Naive thymus-derived CD8-positive, alpha-beta T cell (primary cell): Measurements from ENCODE around the gene ERVK3-1. TPM values are rescaled to one million over a fixed set of nuclear protein-coding genes. Genes with fewer than 3 reads are reported as not detected.
"Not testable (repeated sequence)": the region's sequence is repeated elsewhere in the genome, so short reads cannot be mapped to it uniquely, and the experiment has no call there.

Experiments
- ATAC-seq, 2 donors: fragments of 150-1000 bp; cut with Tn5 transposase in 1 of 2; sonication (Bioruptor Pico), chemical (Tn5 transposase) in 1 of 2; 1 replicate in 1 of 2; 2 replicates in 1 of 2; pipeline ENCODE4 v1.10.0; 2021; ENCODE audit warnings: mild to moderate bottlenecking in 2 of 2, moderate library complexity in 2 of 2
- POLR2A ChIA-PET: fragments of 350-600 bp; sonication (Branson Sonifier 250); formaldehyde crosslinking; loops from one replicate; lab custom pipeline; 2021; ENCODE audit warnings: antibody characterized with exemption; lab: Charles Lee
- DNase-seq, 10 donors: peaks; one replicate each; pipeline versions ENCODE4 v3.0.0 to v3.0.0-alpha.2; 2020 to 2022
- H3K27ac Mint-ChIP-seq, 10 donors: one replicate each; pipeline ENCODE4 v1.8.0; 2020 to 2022; ENCODE audit warnings: mild to moderate bottlenecking in 10 of 10, mixed read lengths in 10 of 10, moderate library complexity in 4 of 10, inconsistent platforms in 1 of 10
- H3K27me3 Mint-ChIP-seq, 5 donors: one replicate each; pipeline ENCODE4 v1.8.0; 2021 to 2022; ENCODE audit warnings: mixed read lengths in 5 of 5
- H3K36me3 Mint-ChIP-seq, 3 donors: one replicate each; pipeline ENCODE4 v1.8.0; 2020 to 2022; ENCODE audit warnings: mixed read lengths in 3 of 3, mild to moderate bottlenecking in 2 of 3, inconsistent platforms in 1 of 3
- H3K4me1 Mint-ChIP-seq, 4 donors: one replicate each; pipeline ENCODE4 v1.8.0; 2021 to 2022; ENCODE audit warnings: mixed read lengths in 4 of 4
- H3K4me3 Mint-ChIP-seq, 10 donors: one replicate each; pipeline ENCODE4 v1.8.0; 2020 to 2022; ENCODE audit warnings: mild to moderate bottlenecking in 10 of 10, mixed read lengths in 10 of 10, moderate library complexity in 6 of 10, inconsistent platforms in 1 of 10
- H3K9me3 Mint-ChIP-seq, 9 donors: one replicate each; pipeline ENCODE4 v1.8.0; 2020 to 2022; ENCODE audit warnings: mixed read lengths in 9 of 9, mild to moderate bottlenecking in 3 of 9, inconsistent platforms in 1 of 9, moderate library complexity in 1 of 9
- polyA plus RNA-seq, 3 donors: library from polyadenylated mRNA; unstranded; fragments of 300-500 nt; fragmentation: Illumina TruSeq; gene quantifications; one replicate each; pipeline ENCODE4 v1.2.3, GENCODE V29; 2021
- total RNA-seq, 8 experiments: library from RNA in 2 of 8; stranded (reverse) in 2 of 8; gene quantifications; one replicate each; pipeline ENCODE4 v1.2.3 and lab custom pipeline; 2021 to 2026

Gene ERVK3-1
- total and polyA plus RNA-seq, 5 experiments from 2014 or later = 55.1 to 86.1 (median 80.9) TPM

DNA sequence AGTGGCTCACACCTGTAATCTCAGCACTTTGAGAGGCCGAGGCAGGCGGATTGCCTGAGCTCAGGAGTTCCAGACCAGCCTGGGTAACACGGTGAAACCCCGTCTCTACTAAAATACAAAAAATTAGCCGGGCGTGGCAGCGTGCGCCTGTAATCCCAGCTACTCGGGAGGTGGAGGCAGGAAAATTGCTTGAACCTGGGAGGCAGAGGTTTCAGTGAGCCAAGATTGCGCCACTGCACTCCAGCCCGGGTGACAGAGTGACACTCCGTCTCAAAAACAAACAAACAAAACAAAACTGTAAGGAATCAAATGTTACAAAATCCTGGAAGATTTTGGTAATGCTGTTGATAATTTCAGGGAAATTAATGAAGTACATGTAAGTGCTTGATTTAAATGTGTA, 42.9 kb downstream of the ERVK3-1 start:
- H3K27ac Mint-ChIP-seq = peak overlapping the region; percentile 88 to 98 (median 94)
- POLR2A ChIA-PET = interaction anchor here (0.7 to 2.7 kb wide), 12 partner anchors 9 to 164 kb away, joined by 3 to 72 read pairs (median 6); partner anchors contain the start of genes ZNF497, ZNF584, ZNF8 and ZSCAN22
- H3K9me3 Mint-ChIP-seq, DNase-seq, ATAC-seq, H3K27me3 Mint-ChIP-seq: not testable (repeated sequence)
- peaks cover 0 to 11% (median 7%) of the 10 kb centered on the region in 3 donors for H3K36me3 Mint-ChIP-seq
- peak overlapping the region; percentile 93 to 98 (median 94) for H3K4me3 Mint-ChIP-seq
- H3K4me1 Mint-ChIP-seq = peaks cover 26 to 45% (median 41%) of the 10 kb centered on the region in 4 donors

DNA sequence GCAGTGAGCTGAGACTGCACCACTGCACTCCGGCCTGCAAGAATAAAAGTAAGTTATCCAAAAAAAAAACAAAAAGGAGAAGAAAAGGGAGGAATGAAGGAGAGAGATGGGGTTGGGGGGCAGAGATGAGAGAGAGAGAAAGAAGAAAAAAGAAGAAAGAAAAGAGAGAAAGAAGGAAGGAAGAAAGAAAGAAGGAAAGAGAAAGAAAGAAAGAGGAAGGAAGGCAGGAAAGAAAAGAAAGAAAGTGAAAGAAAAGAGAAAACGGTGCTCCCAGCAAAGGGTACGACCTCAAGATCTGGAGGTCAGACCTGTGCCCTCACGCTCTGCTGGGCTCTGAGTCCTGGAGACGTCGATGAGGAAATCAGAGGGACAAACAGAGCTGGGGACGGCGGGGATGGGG, 44.4 kb downstream of the ERVK3-1 start:
- H3K4me3 Mint-ChIP-seq = peak overlapping the region in 9 of 10 donors; percentile 18 to 93 (median 36)
- H3K27ac Mint-ChIP-seq = peak overlapping the region in 6 of 10 donors; percentile 29 to 82 (median 74)
- no peaks in the 10 kb centered on the region for H3K27me3 Mint-ChIP-seq
- peaks cover 0 to 11% (median 7%) of the 10 kb centered on the region in 3 donors for H3K36me3 Mint-ChIP-seq
- peaks cover 26 to 48% (median 42%) of the 10 kb centered on the region in 4 donors for H3K4me1 Mint-ChIP-seq
- no peak for ATAC-seq
- POLR2A ChIA-PET = interaction anchor here (0.6 to 2.9 kb wide), 4 partner anchors 13 to 159 kb away, joined by 3 to 11 read pairs (median 4); partner anchors contain the start of gene ZNF497
- DNase-seq = no peak
- H3K9me3 Mint-ChIP-seq = peaks cover 0 to 2% (median 0%) of the 10 kb centered on the region in 9 donors

DNA sequence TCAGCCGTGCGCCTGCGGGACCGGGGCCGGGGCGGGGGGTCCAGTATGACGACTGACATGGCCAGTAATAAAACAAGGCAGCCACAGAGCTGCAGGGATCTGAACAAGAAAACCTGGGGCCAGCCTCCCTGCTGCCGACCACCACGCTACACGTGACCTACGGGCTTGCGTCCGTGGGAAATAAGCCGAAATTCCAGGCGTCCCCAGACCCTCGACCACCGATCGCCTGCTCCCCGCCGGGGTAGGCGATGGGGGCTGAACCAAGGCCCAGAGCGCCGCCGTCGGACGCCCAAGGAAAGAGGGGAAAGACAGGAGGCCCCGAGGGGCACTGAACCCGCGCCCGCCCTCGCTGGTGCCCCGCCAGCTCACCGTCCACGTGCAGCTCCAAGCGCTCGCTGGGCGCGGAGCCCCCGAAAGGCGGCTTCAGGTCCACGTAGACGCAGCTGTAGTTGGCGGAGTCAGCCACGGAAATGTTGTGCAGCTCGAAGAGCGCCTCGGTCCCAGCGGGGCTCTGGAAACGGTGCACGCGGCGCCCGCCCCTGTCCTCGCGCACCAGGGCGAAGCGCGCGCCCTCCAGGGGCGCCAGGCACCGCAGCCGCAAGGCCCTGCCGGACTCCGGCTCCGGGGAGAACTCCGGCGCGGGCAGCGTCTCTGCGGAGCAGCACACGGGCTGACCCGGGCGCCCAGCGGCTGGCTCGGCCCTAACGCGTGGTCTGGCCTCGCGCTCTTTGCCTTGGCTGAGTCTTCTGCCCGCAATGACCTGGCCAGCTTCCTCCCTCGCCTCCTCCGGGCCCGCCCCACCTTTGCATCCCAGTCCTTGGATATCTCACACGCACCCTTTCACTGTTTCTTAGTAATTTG, 45.1 kb downstream of the ERVK3-1 start:
- peak overlapping the region in 2 of 10 donors; percentile 69 to 80 for H3K27ac Mint-ChIP-seq
- H3K9me3 Mint-ChIP-seq = peaks cover 0 to 2% (median 0%) of the 10 kb centered on the region in 9 donors
- DNase-seq (no peak), ATAC-seq (no peak)
- POLR2A ChIA-PET = interaction anchor here (0.9 to 2.9 kb wide), 2 partner anchors 12 to 23 kb away, joined by 3 to 11 read pairs; partner anchors contain the start of gene ZNF497
- peaks cover 27 to 49% (median 42%) of the 10 kb centered on the region in 4 donors for H3K4me1 Mint-ChIP-seq
- peak overlapping the region in 3 of 10 donors; percentile 57 to 93 (median 64) for H3K4me3 Mint-ChIP-seq
- H3K27me3 Mint-ChIP-seq = no peaks in the 10 kb centered on the region
- H3K36me3 Mint-ChIP-seq = peaks cover 0 to 11% (median 7%) of the 10 kb centered on the region in 3 donors

DNA sequence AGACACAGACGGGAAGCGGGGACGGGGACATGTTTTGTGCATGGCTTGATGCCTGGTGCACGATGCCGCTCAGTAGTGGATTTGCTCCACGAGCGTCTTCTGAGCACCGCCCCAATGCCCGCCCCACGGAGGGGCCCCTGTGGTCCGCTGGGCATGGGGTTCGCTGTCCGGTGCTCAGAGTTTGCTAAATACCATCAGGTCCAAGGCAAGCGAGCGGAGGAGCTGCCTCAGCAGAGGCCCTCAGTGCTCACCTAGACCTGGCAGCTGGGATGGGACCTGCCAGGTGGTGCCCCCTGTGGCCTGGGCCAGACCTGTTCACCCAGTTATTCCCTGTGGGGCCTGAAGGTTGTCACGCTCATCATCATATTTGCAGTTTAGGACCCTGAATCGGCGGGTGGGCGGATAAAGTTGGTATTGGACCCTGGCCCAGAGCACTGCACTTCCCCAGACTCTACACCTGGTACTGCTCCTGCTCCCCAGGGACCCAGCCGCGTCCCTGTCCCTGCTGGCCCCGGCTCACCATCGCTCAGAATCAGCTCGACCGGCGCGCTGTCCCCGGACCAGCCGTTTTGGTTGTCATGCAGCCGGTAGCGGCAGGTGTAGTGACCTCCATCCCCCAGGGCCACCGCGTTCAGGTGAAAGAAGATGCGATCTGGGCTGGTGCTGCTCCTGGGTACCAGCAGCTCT, 45.8 kb downstream of the ERVK3-1 start:
- POLR2A ChIA-PET = interaction anchor here (2.9 kb wide), 1 partner anchor 12 kb away, joined by 11 read pairs; the partner anchor contains the start of gene ZNF497
- Mint-ChIP-seq H3K27me3 (no peaks in the 10 kb centered on the region), H3K27ac (no peak overlapping the region), H3K36me3 (peaks cover 0 to 11% (median 7%) of the 10 kb centered on the region in 3 donors), H3K4me3 (peak overlapping the region in 2 of 10 donors; percentile 7 to 57), H3K4me1 (peaks cover 26 to 48% (median 40%) of the 10 kb centered on the region in 4 donors), H3K9me3 (peaks cover 0 to 2% (median 0%) of the 10 kb centered on the region in 9 donors)
- ATAC-seq = no peak
- DNase-seq = no peak

DNA sequence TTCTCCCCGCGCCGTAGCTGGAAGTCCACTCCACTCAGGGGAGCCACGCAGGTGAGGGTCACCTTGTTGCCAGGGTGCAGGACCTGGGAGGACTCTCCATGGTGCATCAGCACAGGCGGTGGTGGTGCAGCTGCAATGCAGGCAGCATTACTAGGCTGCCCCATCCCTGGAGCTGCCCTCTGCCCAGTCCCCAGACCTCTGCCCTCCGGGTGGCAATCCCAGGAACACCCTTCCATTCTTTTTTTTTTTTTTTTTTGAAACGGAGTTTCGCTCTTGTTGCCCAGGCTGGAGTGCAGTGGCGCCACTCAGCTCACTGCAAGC, 46.3 kb downstream of the ERVK3-1 start:
- Mint-ChIP-seq H3K9me3 (peaks cover 0 to 2% (median 0%) of the 10 kb centered on the region in 9 donors), H3K4me3 (peak overlapping the region in 1 of 10 donors; percentile 26), H3K4me1 (peaks cover 29 to 49% (median 38%) of the 10 kb centered on the region in 4 donors), H3K27me3 (no peaks in the 10 kb centered on the region), H3K27ac (peak overlapping the region in 1 of 10 donors; percentile 24), H3K36me3 (peaks cover 0 to 11% (median 7%) of the 10 kb centered on the region in 3 donors)
- DNase-seq (no peak), ATAC-seq (no peak)
- POLR2A ChIA-PET = interaction anchor here (0.7 to 2.9 kb wide), 2 partner anchors 11 to 154 kb away, joined by 7 to 11 read pairs; partner anchors contain the start of gene ZNF497

DNA sequence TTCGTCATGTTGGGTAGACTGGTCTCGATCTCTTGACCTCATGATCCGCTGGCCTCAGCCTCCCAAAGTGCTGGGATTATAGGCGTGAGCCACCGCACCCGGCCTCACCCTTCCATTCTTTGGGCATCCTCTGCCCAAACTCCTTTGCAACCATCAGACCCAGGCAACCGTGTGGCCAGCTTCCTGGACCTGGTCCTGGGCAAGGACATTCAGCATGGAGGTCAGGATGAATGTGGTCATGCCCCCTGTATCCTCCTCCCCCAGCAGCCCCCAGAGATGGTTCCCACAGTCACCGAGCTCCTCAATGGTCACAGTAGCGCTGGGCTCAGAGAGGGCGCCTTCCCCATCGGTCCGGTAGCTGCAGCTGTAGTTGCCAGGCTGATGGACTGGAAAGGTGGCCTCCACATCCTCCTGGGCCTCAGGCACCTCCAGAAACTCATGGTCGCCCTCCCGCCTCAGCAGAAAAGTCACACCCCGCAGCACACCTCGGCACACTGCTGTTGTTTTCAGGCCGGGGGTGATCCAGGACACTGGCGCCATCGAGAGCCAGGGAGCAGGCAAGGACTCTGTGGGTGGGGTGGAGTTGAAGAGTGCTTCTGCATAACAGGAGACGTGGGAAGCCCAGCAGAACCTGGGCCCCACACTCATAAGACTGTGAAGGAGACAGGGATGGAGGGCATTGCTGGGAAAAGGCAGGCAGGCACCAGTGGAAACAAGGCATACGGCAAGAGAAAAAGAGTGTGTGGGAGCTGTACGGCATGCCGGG, 47.0 kb downstream of the ERVK3-1 start:
- DNase-seq = no peak
- no peaks in the 10 kb centered on the region for H3K27me3 Mint-ChIP-seq
- peaks cover 26 to 49% (median 35%) of the 10 kb centered on the region in 4 donors for H3K4me1 Mint-ChIP-seq
- H3K9me3 Mint-ChIP-seq = peaks cover 0 to 2% (median 0%) of the 10 kb centered on the region in 9 donors
- H3K36me3 Mint-ChIP-seq = peaks cover 0 to 11% (median 7%) of the 10 kb centered on the region in 3 donors
- ATAC-seq = no peak
- H3K4me3 Mint-ChIP-seq = peak overlapping the region in 2 of 10 donors; percentile 32 to 40
- peak overlapping the region in 4 of 10 donors; percentile 6 to 56 (median 36) for H3K27ac Mint-ChIP-seq
- POLR2A ChIA-PET = interaction anchor here (0.7 to 2.9 kb wide), 2 partner anchors 10 to 154 kb away, joined by 7 to 11 read pairs; partner anchors contain the start of gene ZNF497

DNA sequence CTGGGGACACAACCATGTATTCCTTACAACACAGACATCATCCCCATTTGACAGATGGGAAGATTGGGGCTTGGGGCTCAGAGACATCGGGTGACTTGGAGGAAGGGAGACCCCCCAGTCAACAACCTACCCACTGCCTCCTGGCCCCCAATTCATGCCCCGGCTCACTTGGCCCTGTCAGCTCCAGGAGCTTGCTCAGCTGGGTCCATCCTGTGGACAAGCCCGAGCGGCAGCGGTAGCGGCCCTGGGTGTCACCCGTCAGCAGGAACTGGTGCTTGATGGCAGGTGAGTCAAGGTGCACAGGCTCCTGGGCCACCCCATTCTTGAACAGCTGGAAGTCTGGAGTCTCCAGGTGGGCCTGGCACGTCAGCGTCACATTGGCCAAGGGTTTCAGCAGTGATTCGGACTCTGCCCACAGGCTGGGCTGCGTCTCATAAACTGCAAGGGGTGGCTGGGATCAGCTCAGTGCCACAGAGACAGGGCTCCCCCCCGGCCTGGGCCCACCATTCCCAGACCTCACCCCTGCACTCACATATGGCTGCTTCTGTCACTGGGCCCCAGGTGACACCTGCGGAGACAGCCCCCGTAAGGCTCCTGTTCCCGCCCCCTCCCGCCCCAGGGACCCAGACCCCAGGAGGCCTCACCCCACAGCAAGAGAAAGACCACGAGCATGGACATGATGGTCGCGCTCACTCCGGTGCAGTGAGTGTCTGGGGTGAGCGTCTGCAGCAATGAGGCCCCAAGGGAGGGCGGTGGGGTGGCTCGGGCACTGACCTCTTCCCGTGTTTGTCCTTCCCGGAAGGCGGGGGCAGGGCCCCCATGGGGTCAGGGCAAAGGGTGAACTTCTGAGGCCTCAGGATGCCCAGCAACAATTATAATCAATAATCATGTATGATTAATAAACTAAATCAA, 47.8 kb downstream of the ERVK3-1 start, which contains the start of gene A1BG:
TSS of gene A1BG (minus strand) at position 733 of the 912 bp plus-strand sequence. CDS start at position 678, 55 bp downstream.
- no peak for ATAC-seq
- Mint-ChIP-seq H3K4me3 (peak within 1 kb of the TSS in 3 of 10 donors; percentile 29 to 40 (median 32)), H3K36me3 (peaks cover 0 to 11% (median 7%) of the 10 kb centered on the region in 3 donors)

DNA sequence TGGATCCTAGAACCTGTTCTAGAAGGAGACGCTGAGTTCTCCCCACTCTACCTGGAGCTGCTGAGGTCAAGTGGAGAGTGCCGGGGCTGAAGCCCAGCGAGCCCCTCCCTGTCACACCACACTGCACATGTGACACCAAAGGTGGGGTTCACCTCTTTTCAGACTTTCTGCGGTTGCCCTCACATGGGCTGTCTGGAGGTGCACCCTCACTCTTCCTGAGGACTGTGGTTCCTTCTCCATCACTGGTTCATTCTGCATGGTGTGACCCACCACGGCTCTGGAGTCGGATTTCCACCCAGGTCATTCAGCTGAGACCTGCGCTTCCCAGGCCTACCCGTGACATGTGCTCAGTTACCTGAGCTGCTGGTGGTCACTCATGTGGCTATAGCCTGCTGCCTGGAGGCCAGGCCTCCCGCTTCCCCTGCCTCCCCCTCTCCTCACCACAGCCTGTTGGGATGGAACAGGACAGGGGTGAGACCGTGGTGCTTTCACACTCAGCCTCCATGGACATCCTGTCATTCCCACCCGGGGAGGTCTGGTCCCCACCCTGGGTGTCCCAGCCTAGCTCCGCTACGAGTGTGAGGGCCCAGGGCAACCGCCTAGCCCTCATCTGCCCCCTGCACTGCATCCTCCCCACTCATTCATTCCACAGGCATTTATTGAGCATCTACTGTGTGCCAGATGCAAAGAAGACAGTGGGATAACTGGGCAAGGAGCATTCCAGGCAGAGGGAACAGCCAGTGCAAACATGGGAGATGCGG, 48.7 kb downstream of the ERVK3-1 start:
- Mint-ChIP-seq H3K27me3 (no peaks in the 10 kb centered on the region), H3K4me1 (peaks cover 18 to 42% (median 28%) of the 10 kb centered on the region in 4 donors), H3K27ac (no peak overlapping the region), H3K9me3 (peaks cover 0 to 2% (median 0%) of the 10 kb centered on the region in 9 donors), H3K4me3 (peak overlapping the region in 2 of 10 donors; percentile 7 to 29), H3K36me3 (peaks cover 0 to 11% (median 7%) of the 10 kb centered on the region in 3 donors)
- POLR2A ChIA-PET = interaction anchor here (0.5 to 1.3 kb wide), 3 partner anchors 9 to 22 kb away, joined by 3 to 6 read pairs (median 4); partner anchors contain the start of gene ZNF497
- DNase-seq (no peak), ATAC-seq (no peak)

More for the DNA sequence above, 47.8 kb downstream of the ERVK3-1 start, which contains the start of gene A1BG:
- H3K27me3 Mint-ChIP-seq = no peaks in the 10 kb centered on the region
- H3K4me1 Mint-ChIP-seq = peaks cover 22 to 48% (median 35%) of the 10 kb centered on the region in 4 donors
- peaks cover 0 to 2% (median 0%) of the 10 kb centered on the region in 9 donors for H3K9me3 Mint-ChIP-seq
- peak within 1 kb of the TSS in 5 of 10 donors; percentile 6 to 56 (median 25) for H3K27ac Mint-ChIP-seq
- no peak for DNase-seq
- POLR2A ChIA-PET = interaction anchor here (1.3 kb wide), 1 partner anchor 14 kb away, joined by 3 read pairs; no protein-coding TSS in a partner anchor

DNA sequence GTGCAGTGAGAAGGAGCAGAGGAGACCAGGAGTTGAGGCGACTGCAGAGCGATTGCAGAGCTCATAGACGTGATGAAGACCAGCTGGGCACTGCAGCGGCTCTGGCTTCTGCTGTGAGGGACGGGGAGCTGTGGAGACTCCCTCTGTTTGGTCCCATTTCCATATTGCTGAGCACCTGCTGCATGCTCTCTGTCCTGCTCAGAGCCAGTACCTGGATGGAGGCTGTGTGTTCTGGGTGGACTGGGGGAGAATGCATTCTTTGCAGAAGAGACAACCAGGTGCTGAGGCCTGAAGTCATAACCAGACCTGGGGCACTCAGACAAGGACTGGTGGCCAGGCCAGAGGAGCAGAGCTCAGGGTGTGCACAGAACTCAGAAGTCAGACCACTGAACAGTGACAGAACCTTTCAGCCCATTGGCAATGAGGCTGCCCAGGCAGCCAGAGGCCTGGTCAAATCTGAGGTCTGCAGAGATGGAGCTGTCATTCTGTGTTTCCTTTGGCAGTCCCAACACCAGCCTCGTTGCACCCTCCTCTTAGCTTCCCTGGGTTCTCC, 49.4 kb downstream of the ERVK3-1 start:
- POLR2A ChIA-PET = interaction anchor here (1.1 to 5.0 kb wide), 4 partner anchors 7 to 33 kb away, joined by 3 to 72 read pairs (median 12); partner anchors contain the start of genes RPS5 and ZNF497
- H3K27me3 Mint-ChIP-seq = no peaks in the 10 kb centered on the region
- ATAC-seq (no peak), DNase-seq (no peak)
- peak overlapping the region in 2 of 10 donors; percentile 7 to 29 for H3K4me3 Mint-ChIP-seq
- H3K4me1 Mint-ChIP-seq = peaks cover 15 to 38% (median 22%) of the 10 kb centered on the region in 4 donors
- H3K36me3 Mint-ChIP-seq = peaks cover 0 to 8% (median 7%) of the 10 kb centered on the region in 3 donors
- peaks cover 0 to 2% (median 0%) of the 10 kb centered on the region in 9 donors for H3K9me3 Mint-ChIP-seq
- peak overlapping the region in 2 of 10 donors; percentile 46 to 61 for H3K27ac Mint-ChIP-seq
